H1 (cell line): ENCODE data around the gene GALC. TPM values are rescaled to one million over a fixed set of nuclear protein-coding genes. Genes with fewer than 3 reads are reported as not detected.

ENCODE experiments used
- ATF2 ChIP-seq: IDR thresholded peaks from 2 replicates; pipeline ENCODE4 v1.6.1; 2012; ENCODE audit warnings: low read length, inconsistent platforms
- KDM4A ChIP-seq: IDR thresholded peaks from one replicate; pipeline ENCODE4 v1.7.1; 2012; ENCODE audit warnings: low read depth, mild to moderate bottlenecking, moderate library complexity, low read length, inconsistent platforms; ENCODE audit not compliant: severe bottlenecking
- POLR2A ChIP-seq, 2 experiments: IDR thresholded peaks; 1 replicate in 1 of 2; 2 replicates in 1 of 2; pipeline ENCODE4 v1.6.1; 2011; ENCODE audit warnings: low read depth in 2 of 2, low read length in 2 of 2, mild to moderate bottlenecking in 2 of 2; ENCODE audit errors: control extremely low read depth in 1 of 2
- USF2 ChIP-seq: IDR thresholded peaks from 2 replicates; pipeline ENCODE4 v1.6.1; 2011; ENCODE audit warnings: low read length, improper control_type of control experiment
- polyA plus RNA-seq, 7 experiments: library from polyadenylated mRNA; depleted of rRNA in 3 of 7; stranded (reverse) in 5 of 7; unstranded in 2 of 7; fragments of >200 nt in 5 of 7; fragments of 200-250 nt in 2 of 7; gene quantifications; 1 replicate in 5 of 7; 2 replicates in 1 of 7; 4 replicates in 1 of 7; pipeline versions ENCODE4 v1.2.1 to v1.2.3, GENCODE V29; 2011 to 2013; ENCODE audit warnings: missing spikeins in 2 of 7, mixed read lengths in 2 of 7
- total RNA-seq: library from RNA; stranded (reverse); fragmentation: NEBNext Ultra II Directional; extraction: Animal tissue kit (Norgen Biotek cat#: 25700); gene quantifications from 2 replicates; pipeline ENCODE4 v1.2.1, GENCODE V29; 2021

The GALC gene
- total and polyA plus RNA-seq, 2 of the 8 experiments (the other 6 are each of a cell fraction or from before 2014, with no cell fraction given), result 6.1 to 12.3 TPM

GRCh38 chr14:87994974-87995373, 2.0 kb upstream of the GALC start (continued):
- no peak for TF ChIP-seq USF2
- no peak for TF ChIP-seq POLR2A (IDR thresholded peaks at IDR 0.05; ENCODE audit: control extremely low read depth in 1 of 2, low read depth in 2 of 2, low read length in 2 of 2)
- TF ChIP-seq KDM4A, result no peak
- TF ChIP-seq ATF2, result no peak
